Measurements from ENCODE around the gene CLEC18C.
"Not testable (repeated sequence)": the region's sequence is repeated elsewhere in the genome, so short reads cannot be mapped to it uniquely, and the experiment has no call there.

DNA sequence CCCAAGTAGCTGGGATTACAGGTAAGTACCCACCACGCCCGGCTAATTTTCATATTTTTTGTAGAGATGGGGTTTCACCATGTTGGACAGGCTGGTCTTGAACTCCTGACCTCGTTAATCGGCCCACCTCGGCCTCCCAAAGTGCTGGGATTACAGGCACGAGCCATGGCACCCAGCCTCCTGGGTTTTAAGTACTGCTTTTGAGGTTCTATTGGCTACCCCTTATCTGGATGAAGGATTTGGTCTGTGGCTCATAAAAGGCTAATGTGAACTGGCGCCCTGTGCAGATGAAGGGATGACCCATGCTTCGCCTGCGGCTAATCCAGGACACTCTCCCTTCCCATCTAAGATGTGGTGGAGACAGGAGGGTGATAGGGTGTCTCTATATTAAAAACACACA, 25.6 kb downstream of the CLEC18C start:
- TF ChIP-seq, protein P1, sequence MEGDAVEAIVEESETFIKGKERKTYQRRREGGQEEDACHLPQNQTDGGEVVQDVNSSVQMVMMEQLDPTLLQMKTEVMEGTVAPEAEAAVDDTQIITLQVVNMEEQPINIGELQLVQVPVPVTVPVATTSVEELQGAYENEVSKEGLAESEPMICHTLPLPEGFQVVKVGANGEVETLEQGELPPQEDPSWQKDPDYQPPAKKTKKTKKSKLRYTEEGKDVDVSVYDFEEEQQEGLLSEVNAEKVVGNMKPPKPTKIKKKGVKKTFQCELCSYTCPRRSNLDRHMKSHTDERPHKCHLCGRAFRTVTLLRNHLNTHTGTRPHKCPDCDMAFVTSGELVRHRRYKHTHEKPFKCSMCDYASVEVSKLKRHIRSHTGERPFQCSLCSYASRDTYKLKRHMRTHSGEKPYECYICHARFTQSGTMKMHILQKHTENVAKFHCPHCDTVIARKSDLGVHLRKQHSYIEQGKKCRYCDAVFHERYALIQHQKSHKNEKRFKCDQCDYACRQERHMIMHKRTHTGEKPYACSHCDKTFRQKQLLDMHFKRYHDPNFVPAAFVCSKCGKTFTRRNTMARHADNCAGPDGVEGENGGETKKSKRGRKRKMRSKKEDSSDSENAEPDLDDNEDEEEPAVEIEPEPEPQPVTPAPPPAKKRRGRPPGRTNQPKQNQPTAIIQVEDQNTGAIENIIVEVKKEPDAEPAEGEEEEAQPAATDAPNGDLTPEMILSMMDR (IDR thresholded peaks at IDR 0.05) = not testable (repeated sequence)
- TF ChIP-seq ZFX (IDR thresholded peaks at IDR 0.05; ENCODE audit: borderline replicate concordance) = not testable (repeated sequence)
